AG04450 (cell line): ENCODE results near the gene CTXND1. TPM values are rescaled to one million over a fixed set of nuclear protein-coding genes. Genes with fewer than 3 reads are reported as not detected.
"Not testable (repeated sequence)": the region's sequence is repeated elsewhere in the genome, so short reads cannot be mapped to it uniquely, and the experiment has no call there.

Experiments used
- CTCF ChIA-PET: fragments of 300-600, 350-600 bp; formaldehyde crosslinking; extraction: SDS; loops from one replicate; lab custom pipeline; 2022; ENCODE audit warnings: antibody characterized with exemption, inconsistent platforms; lab: Charles Lee
- POLR2A ChIA-PET: fragments of 350-600 bp; formaldehyde crosslinking; extraction: SDS; loops from one replicate; lab custom pipeline; 2021; ENCODE audit warnings: antibody characterized with exemption, inconsistent platforms; lab: Yijun Ruan, JAX
- DNase-seq: peaks from one replicate; pipeline ENCODE4 v3.0.0-alpha.2; 2011; ENCODE audit warnings: low read depth, low spot score
- H3K27ac ChIP-seq: one replicate; pipeline ENCODE4 v1.5.1; 2012; ENCODE audit warnings: low read depth, low read length, control low read depth
- H3K27me3 ChIP-seq: one replicate; pipeline ENCODE4 v1.6.0; 2012; ENCODE audit warnings: low read length; ENCODE audit not compliant: control insufficient read depth, insufficient read depth
- H3K4me3 ChIP-seq: 2 replicates; pipeline ENCODE4 v1.5.1; 2011; ENCODE audit warnings: mild to moderate bottlenecking, low read depth, low read length, control low read depth
- H3K9me3 ChIP-seq: 2 replicates; pipeline ENCODE4 v1.5.1; 2012; ENCODE audit warnings: low read length; ENCODE audit not compliant: control insufficient read depth, insufficient read depth
- polyA minus RNA-seq: library from RNA; depleted of rRNA, polyadenylated mRNA; stranded (reverse); fragments of >200 nt; gene quantifications from 2 replicates; pipeline ENCODE4 v1.2.3, GENCODE V29; 2011; rRNA and poly(A)+ RNA removed
- polyA plus RNA-seq: library from polyadenylated mRNA; depleted of rRNA; stranded (reverse); fragments of >200 nt; gene quantifications from 2 replicates; pipeline ENCODE4 v1.2.3, GENCODE V29; 2011; rRNA removed
- TF ChIP-seq, protein P1 (sequence below): IDR thresholded peaks from 2 replicates; pipeline ENCODE4 v1.5.1; 2011; ENCODE audit warnings: low read depth, low read length, control low read depth, inconsistent platforms

Gene CTXND1
- polyA plus RNA-seq: not detected in 2 replicates
- not detected in 2 replicates for polyA minus RNA-seq

DNA sequence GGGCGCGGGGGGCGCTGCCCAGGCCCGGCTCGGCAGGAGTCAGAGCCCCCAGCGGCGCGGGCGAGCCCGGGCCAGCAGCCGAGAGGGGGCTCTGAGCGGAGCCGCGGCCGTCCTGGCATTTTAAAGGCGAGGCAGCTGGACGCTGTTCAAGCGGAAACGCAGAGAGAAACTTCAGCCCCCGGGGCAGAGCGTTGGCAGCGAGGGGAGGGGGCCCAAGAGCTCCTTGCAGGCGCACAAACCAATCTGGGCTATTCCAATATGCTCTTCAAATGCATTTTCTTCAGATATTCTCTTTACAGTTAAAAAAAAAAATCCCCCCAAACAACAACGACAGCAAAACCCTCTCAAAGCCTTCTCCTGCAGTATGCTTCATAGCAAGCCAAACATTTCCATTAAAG lies at the start of gene CTXND1:
Gene CTXND1 (minus strand): TSS at position 93 of the 398 bp plus-strand sequence. CDS start 50,264 bp downstream, outside the sequence.
- CTCF ChIA-PET: interaction anchor here (0.6 to 0.7 kb wide), 2 partner anchors 12 to 38 kb away, joined by 3 to 4 read pairs; no protein-coding TSS in a partner anchor
- POLR2A ChIA-PET: no interaction called here
- Histone ChIP-seq H3K9me3 (no peaks in the 10 kb centered on the region), H3K27ac (no peak within 1 kb of the TSS), H3K27me3 (peaks cover 54% of the 10 kb centered on the region), H3K4me3 (no peak within 1 kb of the TSS)
- DNase-seq: no peak
- TF ChIP-seq, protein P1, sequence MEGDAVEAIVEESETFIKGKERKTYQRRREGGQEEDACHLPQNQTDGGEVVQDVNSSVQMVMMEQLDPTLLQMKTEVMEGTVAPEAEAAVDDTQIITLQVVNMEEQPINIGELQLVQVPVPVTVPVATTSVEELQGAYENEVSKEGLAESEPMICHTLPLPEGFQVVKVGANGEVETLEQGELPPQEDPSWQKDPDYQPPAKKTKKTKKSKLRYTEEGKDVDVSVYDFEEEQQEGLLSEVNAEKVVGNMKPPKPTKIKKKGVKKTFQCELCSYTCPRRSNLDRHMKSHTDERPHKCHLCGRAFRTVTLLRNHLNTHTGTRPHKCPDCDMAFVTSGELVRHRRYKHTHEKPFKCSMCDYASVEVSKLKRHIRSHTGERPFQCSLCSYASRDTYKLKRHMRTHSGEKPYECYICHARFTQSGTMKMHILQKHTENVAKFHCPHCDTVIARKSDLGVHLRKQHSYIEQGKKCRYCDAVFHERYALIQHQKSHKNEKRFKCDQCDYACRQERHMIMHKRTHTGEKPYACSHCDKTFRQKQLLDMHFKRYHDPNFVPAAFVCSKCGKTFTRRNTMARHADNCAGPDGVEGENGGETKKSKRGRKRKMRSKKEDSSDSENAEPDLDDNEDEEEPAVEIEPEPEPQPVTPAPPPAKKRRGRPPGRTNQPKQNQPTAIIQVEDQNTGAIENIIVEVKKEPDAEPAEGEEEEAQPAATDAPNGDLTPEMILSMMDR: no peak

DNA sequence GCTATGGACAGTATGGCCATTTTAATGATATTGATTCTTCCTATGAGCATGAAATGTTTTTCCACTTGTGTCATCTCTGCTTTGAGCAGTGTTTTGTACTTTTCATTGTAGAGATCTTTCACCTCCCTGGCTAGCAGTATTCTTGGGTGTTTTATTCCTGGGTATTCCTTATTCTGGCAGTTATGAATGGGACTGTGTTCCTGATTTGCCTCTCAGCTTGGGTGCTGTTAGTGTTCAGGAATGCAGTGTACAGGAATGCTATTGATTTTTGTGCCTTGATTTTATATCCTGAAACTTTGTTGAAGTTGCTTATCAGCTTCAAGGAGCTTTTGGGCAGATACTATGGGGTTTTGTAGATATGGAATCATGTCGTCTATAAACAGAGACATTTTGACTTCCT lies 49.5 kb upstream of the CTXND1 start:
- ChIA-PET POLR2A (no interaction called here), CTCF (no interaction called here)
- H3K27me3 ChIP-seq: peaks cover 4% of the 10 kb centered on the region
- no peak overlapping the region for H3K4me3 ChIP-seq
- no peak overlapping the region for H3K27ac ChIP-seq
- TF ChIP-seq, protein P1: no peak
- DNase-seq: no peak
- H3K9me3 ChIP-seq: no peaks in the 10 kb centered on the region

DNA sequence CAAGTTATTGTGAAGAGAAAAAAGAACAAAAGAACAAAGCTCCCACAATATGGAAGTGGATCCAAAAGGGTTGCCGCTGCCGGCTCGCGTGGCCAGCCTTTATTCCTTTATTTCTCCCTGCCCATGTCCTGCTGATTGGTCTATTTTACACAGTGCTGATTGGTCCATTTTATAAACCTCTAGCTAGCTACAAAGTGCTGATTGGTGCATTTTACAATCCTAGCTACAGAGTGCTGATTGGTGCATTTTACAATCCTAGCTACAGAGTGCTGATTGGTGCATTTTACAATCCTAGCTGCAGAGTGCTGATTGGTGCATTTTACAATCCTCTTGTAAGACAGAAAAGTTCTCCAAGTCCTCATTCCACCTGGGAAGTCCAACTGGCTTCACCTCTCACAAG lies 43.8 kb upstream of the CTXND1 start:
- DNase-seq, H3K27me3 ChIP-seq, H3K9me3 ChIP-seq, H3K4me3 ChIP-seq, CTCF ChIA-PET, H3K27ac ChIP-seq, POLR2A ChIA-PET: not testable (repeated sequence)

DNA sequence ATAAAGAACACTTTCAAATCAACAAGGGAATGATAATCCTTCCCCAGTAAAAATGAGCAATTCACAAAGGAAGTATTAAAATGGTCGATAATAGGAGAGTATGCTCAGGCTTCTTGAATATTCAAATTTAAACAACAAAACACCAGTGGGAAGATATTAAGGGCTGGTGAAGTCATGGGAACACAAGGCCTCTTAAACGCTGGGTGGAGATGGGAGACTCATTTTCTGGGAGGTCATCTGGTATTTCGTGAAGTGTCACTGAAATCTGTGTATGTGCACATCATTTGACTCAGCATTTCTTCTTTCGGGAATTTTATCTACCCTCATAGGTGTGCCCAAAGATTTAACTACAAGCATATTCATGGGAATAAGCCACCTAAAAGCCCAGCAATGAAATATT lies 40.1 kb upstream of the CTXND1 start:
- H3K9me3 ChIP-seq: peaks cover 8% of the 10 kb centered on the region; the same call in 1 of the 2 replicates
- POLR2A ChIA-PET: no interaction called here
- TF ChIP-seq, protein P1: no peak
- no peak for DNase-seq
- peaks cover 10% of the 10 kb centered on the region for H3K27me3 ChIP-seq
- no peak overlapping the region for H3K27ac ChIP-seq
- no peak overlapping the region for H3K4me3 ChIP-seq
- CTCF ChIA-PET: no interaction called here

DNA sequence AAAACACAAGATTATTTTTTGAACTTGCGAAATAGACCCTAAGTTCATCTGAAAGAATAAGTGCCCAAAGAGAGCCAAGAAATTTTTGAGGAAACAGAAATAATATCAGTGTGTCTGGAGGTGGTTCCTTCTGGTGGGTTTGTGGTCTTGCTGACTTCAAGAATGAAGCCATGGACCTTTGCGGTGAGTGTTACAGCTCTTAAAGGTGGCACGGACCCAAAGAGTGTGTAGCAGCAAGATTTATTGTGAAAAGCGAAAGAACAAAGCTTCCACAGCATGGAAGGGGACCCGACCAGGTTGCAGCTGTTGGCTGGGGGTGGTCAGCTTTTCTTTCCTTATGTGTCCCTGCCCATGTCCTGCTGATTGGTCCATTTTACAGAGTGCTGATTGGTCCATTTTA lies 38.9 kb upstream of the CTXND1 start:
- DNase-seq, POLR2A ChIA-PET, H3K9me3 ChIP-seq, H3K4me3 ChIP-seq, H3K27ac ChIP-seq, H3K27me3 ChIP-seq: not testable (repeated sequence)
- CTCF ChIA-PET: interaction anchor here (1.4 kb wide), 1 partner anchor 22 kb away, joined by 4 read pairs; no protein-coding TSS in a partner anchor

DNA sequence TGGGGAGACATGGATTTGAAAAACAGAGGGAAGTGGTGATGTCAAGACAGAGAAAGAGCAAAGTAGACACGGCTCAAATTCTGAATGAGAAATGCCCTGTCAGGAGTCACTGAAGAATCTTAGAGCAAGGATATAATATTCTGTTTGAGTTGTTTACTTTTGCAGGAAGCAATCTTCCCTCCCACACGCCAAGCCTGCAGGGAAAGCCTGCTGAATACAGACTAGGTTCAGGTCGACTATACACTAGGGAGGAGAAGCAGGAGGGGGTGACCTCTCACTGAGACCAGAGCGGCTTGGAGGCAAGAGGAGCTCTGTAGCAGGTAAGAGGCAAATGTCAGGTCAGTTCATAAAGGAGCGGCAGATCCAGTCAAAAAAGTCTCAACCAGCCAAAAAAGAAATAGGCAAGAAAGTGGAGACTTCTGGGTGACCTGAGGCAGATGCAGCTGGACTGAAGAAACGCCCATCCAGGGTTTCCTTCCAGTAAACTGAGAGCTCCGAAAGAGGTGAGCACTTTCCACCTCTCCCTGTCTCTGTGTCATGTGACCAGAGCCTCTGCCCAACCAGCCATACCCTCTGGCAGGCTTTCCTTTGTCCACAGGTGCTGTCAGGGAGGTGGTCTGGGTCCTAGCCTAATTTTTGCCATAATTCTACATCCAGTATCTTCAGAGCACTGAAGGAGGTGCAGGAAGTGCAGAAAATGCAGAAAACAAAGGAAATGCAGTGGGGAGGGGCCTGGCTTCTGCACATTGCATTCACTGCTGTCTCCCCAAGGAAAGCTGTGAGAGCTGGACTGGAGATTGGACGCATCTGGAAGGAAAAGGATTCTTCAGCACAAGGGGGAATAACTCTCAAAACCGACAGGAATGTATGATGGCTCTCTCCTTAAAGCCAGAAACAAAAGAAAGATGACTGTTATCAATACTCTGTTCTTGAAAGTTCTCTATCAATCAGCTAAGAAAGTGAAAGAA lies 37.8 kb upstream of the CTXND1 start:
- ChIA-PET POLR2A (no interaction called here), CTCF (interaction anchor here (0.5 kb wide), 1 partner anchor 38 kb away, joined by 4 read pairs; the partner anchor contains the start of gene CTXND1)
- H3K27ac ChIP-seq: no peak overlapping the region
- no peaks in the 10 kb centered on the region for H3K9me3 ChIP-seq
- TF ChIP-seq, protein P1: no peak
- no peak for DNase-seq
- peaks cover 12% of the 10 kb centered on the region for H3K27me3 ChIP-seq
- no peak overlapping the region for H3K4me3 ChIP-seq
